ENCODE data around the gene FANCC.

The FANCC gene

GRCh38 chr9:95115104-95115503 is 202.4 kb downstream of the FANCC start:
- no peak for DNase-seq

- no peak for DNase-seq
Measured at GRCh38 chr9:95112436-95113280, 204.9 kb downstream of the FANCC start.

DNA sequence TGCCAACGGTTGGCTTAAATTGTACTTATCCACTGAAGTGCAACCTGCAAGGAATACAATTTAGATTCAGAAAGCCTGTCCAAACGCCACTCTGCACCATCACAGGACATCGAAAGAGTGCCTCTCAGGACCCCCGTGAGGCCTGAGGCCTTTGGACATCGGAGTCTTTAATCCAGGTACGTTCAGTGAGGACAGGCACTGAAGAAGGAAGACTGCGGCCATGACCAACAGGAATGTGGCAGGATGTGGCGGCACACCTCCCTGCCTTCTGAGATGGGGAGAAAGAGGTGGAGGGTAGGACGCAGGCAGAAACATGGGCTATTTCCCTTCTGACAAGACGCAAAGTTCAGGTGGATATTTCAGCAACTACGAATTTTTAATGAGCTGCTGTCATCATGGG is 205.8 kb downstream of the FANCC start:
- no peak for DNase-seq

- DNase-seq, result no peak
Measured at GRCh38 chr9:95110921-95111525, 206.5 kb downstream of the FANCC start.

DNA sequence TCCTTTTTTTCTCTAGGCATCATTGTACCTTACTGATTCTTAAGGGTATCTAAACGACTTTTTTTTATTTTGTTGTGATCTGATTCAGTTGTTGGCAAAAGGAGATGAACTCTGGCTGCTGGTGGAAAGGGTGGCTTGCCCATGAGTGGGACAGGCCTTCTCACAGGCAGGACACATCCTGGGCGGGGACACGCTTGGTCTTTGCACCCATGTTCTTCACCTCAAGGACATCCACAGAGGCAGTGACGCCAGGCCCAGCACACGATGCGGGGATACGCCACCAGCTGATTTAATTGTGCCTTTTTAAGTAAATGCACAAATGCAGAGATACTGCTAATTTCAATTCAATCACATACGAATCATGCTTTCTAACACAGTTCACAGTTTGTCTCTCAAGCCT is 208.1 kb downstream of the FANCC start:
- no peak for DNase-seq

- no peak for DNase-seq
Measured at GRCh38 chr9:95108777-95109176, 208.7 kb downstream of the FANCC start.

DNA sequence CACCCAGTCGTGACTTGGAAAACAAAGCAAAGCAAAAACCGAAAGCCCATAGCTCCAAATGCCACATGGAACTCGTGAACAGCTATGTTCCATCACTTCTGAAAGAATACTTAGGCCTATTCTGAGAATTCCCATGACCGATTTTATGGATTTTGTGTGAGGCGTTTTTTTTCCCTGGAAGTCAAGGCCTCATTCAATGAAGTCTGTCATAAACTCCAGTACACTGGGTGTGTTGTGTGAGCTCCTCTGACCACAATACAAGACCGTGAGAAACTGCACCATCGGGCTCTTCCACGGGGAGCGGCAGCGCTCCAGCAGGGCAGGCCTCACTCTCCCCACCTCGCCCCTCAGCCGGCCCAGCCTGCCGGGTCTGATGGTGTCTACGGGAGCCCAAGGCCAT is 209.5 kb downstream of the FANCC start:
- no peak for DNase-seq

GRCh38 chr9:95107001-95107749 is 210.3 kb downstream of the FANCC start:
- no peak for DNase-seq

DNA sequence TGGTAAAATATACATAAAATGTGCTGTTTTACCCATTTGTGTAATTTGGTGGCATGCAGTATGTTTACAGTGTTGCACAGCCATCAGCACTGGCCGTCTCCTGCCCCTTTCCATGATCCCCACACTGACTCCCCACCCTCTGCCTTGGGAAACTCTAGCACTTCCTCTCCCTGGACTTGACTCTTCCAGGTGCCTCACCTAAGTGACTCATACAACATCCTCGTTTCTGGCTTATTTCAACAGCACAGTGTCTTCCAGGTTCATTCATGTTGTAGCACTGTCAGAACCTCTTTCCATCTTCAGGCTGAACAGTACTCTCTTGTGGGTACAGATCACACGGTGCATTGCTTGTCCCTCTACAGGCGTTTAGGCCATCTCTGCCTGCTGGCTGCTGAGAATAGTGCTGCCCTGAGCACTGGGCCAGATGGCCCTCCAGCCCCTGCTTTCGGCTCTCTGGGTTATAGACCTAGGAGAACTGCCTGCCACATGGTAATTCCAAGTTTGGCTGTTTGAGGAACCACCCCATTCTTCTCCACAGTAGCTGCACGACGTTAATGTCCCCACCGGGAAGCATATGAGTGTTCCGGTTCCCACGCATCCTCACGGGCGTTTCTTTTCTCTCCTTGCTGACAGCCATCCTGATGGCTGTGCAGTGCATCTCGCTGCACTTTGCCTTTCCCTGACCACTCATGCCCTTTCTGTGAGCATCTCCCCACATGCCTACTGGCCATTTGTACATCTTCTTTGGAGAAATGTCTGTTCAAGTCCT is 211.8 kb downstream of the FANCC start:
- no peak for DNase-seq

DNA sequence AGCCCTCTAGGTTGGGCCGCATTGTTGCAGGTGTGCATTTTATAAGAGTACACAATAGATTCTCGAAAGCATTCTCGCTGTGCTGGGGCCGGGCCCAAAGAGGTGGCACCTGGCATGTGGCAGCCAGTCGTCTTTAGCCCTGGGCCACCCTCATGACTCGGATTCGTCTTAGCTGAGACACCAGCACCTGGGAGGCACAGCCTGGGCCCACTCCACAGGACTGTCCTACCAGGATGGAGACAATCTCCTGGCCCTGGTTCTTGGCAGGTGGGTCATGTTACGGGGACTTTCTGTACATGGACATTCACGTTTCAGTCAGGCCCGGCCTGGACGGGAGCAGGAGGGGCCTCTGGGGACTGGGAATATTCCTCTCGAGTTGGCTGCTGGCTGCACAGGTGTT is 212.5 kb downstream of the FANCC start:
- DNase-seq, result no peak

DNA sequence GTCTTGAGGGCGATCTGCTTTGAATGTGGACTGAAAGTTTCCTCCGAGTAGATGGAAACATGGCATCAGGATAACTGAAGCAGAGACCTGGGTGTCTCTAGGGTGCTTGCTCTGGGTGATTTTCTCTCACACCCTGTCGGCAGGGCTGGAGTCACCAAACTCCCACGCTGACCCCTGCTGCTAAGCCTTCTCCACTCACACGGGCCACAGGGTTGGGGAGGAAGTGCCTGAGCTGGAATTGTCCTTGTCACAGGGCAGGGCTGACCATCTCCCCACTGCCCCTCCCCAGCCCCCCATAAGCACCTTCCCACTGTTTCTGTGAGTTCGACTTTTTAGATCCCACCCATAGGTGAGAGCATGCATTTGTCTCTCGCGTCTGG is 212.9 kb downstream of the FANCC start:
- no peak for DNase-seq

- DNase-seq, result no peak
Measured at GRCh38 chr9:95103871-95104580, 213.5 kb downstream of the FANCC start.

- no peak for DNase-seq
Measured at GRCh38 chr9:95103281-95103771, 214.2 kb downstream of the FANCC start.

- DNase-seq, result no peak
Measured at GRCh38 chr9:95102572-95102971, 214.9 kb downstream of the FANCC start.

GRCh38 chr9:95102001-95102433 is 215.5 kb downstream of the FANCC start:
- DNase-seq, result no peak

- DNase-seq, result no peak
Measured at GRCh38 chr9:95101326-95101725, 216.2 kb downstream of the FANCC start.

DNA sequence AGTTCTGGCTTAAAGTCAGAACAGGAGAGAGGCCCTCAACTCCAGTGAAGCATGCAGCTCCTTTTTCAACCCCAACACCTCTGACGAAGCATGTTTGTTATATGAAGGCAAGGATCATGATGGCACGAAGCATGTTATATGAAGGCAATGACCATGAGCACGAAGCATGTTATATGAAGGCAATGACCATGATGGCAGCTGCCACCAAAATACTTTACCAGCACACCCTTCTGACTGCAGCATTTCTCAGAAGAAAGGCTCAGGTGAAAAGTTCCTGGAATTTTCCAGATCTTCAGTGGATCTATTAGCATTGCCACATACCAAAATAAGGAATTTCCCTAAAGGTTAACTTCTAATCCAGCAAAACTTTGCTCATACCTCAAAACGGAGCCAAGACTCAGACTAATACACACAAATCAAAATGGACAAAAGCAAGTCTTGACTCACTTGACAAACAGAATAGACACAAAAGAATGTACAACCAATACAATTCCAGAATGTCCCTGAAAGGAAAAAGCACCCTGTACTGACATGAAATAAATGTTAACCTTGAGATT is 217.4 kb downstream of the FANCC start:
- no peak for DNase-seq

DNA sequence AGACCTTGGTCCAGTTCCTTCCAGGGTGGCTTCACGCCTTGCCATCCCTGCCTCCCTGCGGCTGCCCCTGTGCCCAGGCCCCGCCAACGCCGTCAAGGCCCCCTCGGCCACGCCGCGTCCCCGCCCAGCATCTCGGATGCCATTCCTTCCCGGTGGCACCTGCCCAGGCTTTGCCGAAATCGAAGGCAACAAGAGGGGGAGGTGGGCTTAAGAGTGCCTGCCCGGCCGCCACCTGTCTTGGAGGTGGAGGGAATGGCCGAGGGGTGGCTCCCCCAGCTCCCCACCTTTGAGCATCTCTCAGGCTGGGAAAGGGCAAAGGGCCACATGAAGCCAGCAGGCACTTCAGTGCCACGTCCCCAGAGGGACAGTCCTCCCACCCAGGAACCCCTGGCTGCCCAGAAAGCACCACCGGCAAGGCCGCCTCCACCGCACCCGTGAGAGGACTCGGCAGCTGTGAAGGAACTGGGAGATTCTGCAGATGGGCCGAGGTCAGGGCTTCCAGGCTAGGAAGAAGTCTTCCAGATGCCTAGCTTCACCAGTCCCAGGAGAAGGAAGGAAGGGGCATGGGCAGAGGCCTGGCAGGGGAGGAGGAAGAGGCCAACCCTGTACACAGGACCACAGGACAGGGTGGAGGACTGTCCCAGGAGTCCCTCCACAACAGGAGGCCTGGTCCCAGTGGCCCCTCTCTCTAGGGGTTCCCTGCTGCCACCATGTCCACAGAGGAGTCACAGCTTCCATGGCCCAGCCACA is 218.0 kb downstream of the FANCC start:
- DNase-seq, result no peak

DNA sequence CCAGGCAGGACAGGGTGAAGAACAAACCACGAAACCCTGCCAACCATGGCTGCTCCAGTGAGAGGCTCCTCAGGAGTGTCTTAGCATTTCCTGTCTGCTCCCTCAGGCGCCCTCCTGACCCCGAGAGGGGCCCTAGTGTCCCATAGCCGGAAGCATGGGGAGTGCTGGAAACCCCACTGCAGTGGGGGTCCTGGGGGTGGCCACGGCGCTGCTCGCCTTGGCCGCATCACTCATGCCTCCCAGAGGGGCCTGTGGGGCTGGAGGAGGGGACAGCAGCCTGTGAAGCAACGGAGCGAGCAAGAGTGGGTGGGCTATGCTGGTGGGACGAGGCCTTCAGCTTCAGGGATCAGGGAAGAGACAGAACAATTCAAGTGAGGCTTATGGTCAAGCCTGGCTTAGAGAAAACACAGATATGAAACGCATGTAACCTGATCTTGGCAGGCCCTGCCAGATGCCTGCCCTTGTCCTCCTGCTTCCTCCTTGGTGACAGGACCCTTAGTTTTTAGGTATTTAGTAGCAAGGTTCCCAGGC is 219.1 kb downstream of the FANCC start:
- DNase-seq, result no peak

DNA sequence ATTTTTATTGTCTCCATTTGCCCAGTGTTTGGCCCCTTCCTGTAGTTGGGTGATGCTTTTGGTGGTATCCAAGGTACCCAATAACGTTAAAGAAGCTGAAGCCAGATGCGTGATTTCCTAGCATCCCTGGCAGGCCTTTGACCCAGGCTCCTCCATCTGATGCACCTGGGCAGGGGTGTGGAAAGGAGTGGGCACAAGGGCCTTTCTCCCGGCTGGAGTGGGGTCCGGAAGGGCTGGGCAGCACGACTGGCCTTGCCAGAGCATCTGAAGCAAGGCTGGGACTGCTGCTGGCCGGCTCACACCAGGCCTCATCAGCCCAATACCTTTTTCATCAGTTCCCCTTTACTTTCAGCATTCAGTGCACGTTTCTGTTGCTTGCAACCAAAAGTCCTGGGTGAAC is 220.2 kb downstream of the FANCC start:
- no peak for DNase-seq

DNA sequence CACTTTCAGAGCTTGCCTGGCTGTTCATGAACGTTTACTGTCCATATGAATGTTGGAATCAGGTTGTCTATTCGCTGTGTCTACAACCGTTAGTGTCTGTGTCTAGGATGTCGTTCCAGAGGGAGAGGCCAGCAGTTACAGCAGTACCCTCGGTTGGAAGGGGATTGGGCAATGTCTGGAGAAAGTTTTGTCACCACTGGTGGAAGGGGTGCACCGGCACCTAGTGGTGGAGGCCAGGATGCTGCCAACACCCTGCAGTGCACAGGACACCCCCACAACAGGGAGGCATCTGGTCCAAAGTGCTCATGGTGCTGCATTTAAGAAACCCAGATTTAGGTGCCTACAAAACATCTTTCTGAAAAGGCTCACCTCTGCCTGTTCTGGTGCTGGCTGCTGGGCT is 220.7 kb downstream of the FANCC start:
- no peak for DNase-seq

All from NCI-H2029 (cell line).